ENCODE data around the gene NLRP2B. TPM values are rescaled to one million over a fixed set of nuclear protein-coding genes. Genes with fewer than 3 reads are reported as not detected.
"Not testable (repeated sequence)": the region's sequence is repeated elsewhere in the genome, so short reads cannot be mapped to it uniquely, and the experiment has no call there.

Gene NLRP2B
- not detected for total RNA-seq
- polyA plus RNA-seq (2013, experiment 1 of 2), result 0.03 TPM
- polyA plus RNA-seq (2013, experiment 2 of 2), result 0.03 TPM
- total RNA-seq, result 0 to 0.54 (median 0) reads per million in 172 experiments

- DNase-seq (no peak), ATAC-seq (ENCODE audit: poor library complexity) (no peak)
- Histone ChIP-seq H3K27ac (ENCODE audit: low read depth in 1 of 2, low read length in 2 of 2) (no peak within 1 kb of the TSS), H3K4me3 (ENCODE audit: low read length) (no peak within 1 kb of the TSS), H3K27me3 (ENCODE audit: control insufficient read depth in 1 of 2, insufficient read depth in 2 of 2, low read length in 2 of 2) (no peaks in the 10 kb centered on the region), H3K36me3 (ENCODE audit: insufficient read depth, low read length) (no peaks in the 10 kb centered on the region), H3K4me1 (ENCODE audit: insufficient read depth, low read length) (no peaks in the 10 kb centered on the region), H3K9me3 (ENCODE audit: control insufficient read depth in 1 of 2, insufficient read depth in 1 of 2, low read length in 2 of 2) (peaks cover 0 to 6% of the 10 kb centered on the region in 2 experiments)
- no peaks in the 10 kb centered on the region for H3K36me3 Mint-ChIP-seq (ENCODE audit: low read depth)
- no peak for TF ChIP-seq CTCF (IDR thresholded peaks at IDR 0.05)
- H3K9me3 Mint-ChIP-seq, result peaks cover 5% of the 10 kb centered on the region
- ChIA-PET CTCF (no interaction called here), POLR2A (no interaction called here)
- H3K27ac Mint-ChIP-seq, result no peak within 1 kb of the TSS
- no peaks in the 10 kb centered on the region for H3K4me1 Mint-ChIP-seq (ENCODE audit: low read depth)
- H3K4me3 Mint-ChIP-seq, result no peak within 1 kb of the TSS
- intact Hi-C loops (cut with DNase I, micrococcal nuclease), result no loop called here
- no peaks in the 10 kb centered on the region for H3K27me3 Mint-ChIP-seq
These were observed at the start of gene NLRP2B for GRCh38 chrX:57680160-57680559. Gene NLRP2B (minus strand): TSS chrX:57680260.

GRCh38 chrX:57725995-57726394 is 45.9 kb upstream of the NLRP2B start:
- DNase-seq; H3K9me3 ChIP-seq (ENCODE audit: control insufficient read depth in 1 of 2, insufficient read depth in 1 of 2, low read length in 2 of 2); H3K4me1 Mint-ChIP-seq (ENCODE audit: low read depth); H3K36me3 ChIP-seq (ENCODE audit: insufficient read depth, low read length); ATAC-seq (ENCODE audit: poor library complexity); H3K4me3 Mint-ChIP-seq; intact Hi-C loops (cut with DNase I, micrococcal nuclease); H3K27ac ChIP-seq (ENCODE audit: low read depth in 1 of 2, low read length in 2 of 2); H3K9me3 Mint-ChIP-seq; H3K27ac Mint-ChIP-seq; CTCF ChIA-PET; H3K27me3 ChIP-seq (ENCODE audit: control insufficient read depth in 1 of 2, insufficient read depth in 2 of 2, low read length in 2 of 2); H3K36me3 Mint-ChIP-seq (ENCODE audit: low read depth); H3K27me3 Mint-ChIP-seq; H3K4me1 ChIP-seq (ENCODE audit: insufficient read depth, low read length); POLR2A ChIA-PET; H3K4me3 ChIP-seq (ENCODE audit: low read length): not testable (repeated sequence)

- Mint-ChIP-seq H3K9me3 (no peaks in the 10 kb centered on the region), H3K4me1 (ENCODE audit: low read depth) (no peaks in the 10 kb centered on the region), H3K36me3 (ENCODE audit: low read depth) (no peaks in the 10 kb centered on the region), H3K27ac (no peak overlapping the region), H3K4me3 (no peak overlapping the region), H3K27me3 (no peaks in the 10 kb centered on the region)
- ChIA-PET CTCF (no interaction called here), POLR2A (no interaction called here)
- ATAC-seq (ENCODE audit: poor library complexity) (no peak), DNase-seq (no peak)
- H3K9me3 ChIP-seq (ENCODE audit: control insufficient read depth in 1 of 2, insufficient read depth in 1 of 2, low read length in 2 of 2), result peaks cover 0 to 6% of the 10 kb centered on the region in 2 experiments
- no peaks in the 10 kb centered on the region for H3K4me1 ChIP-seq (ENCODE audit: insufficient read depth, low read length)
- H3K36me3 ChIP-seq (ENCODE audit: insufficient read depth, low read length), result no peaks in the 10 kb centered on the region
- intact Hi-C loops (cut with DNase I, micrococcal nuclease), result no loop called here
- H3K27me3 ChIP-seq (ENCODE audit: control insufficient read depth in 1 of 2, insufficient read depth in 2 of 2, low read length in 2 of 2), result no peaks in the 10 kb centered on the region
- no peak overlapping the region for H3K4me3 ChIP-seq (ENCODE audit: low read length)
- no peak overlapping the region for H3K27ac ChIP-seq (ENCODE audit: low read depth in 1 of 2, low read length in 2 of 2)
- TF ChIP-seq CTCF (IDR thresholded peaks at IDR 0.05), result no peak
These were observed 1.3 kb upstream of the NLRP2B start for GRCh38 chrX:57681341-57681740.

GRCh38 chrX:57678686-57679428 is 1.2 kb downstream of the NLRP2B start:
- no peak for DNase-seq
- peaks cover 5% of the 10 kb centered on the region for H3K9me3 Mint-ChIP-seq
- POLR2A ChIA-PET, result no interaction called here
- no peak overlapping the region for H3K4me3 ChIP-seq (ENCODE audit: low read length)
- intact Hi-C loops (cut with DNase I, micrococcal nuclease), result no loop called here
- H3K27me3 Mint-ChIP-seq, result no peaks in the 10 kb centered on the region
- H3K4me1 Mint-ChIP-seq (ENCODE audit: low read depth), result no peaks in the 10 kb centered on the region
- CTCF ChIA-PET, result no interaction called here
- no peaks in the 10 kb centered on the region for H3K36me3 Mint-ChIP-seq (ENCODE audit: low read depth)
- no peak for ATAC-seq (ENCODE audit: poor library complexity)
- no peaks in the 10 kb centered on the region for H3K4me1 ChIP-seq (ENCODE audit: insufficient read depth, low read length)
- H3K9me3 ChIP-seq (ENCODE audit: control insufficient read depth in 1 of 2, insufficient read depth in 1 of 2, low read length in 2 of 2), result peaks cover 0 to 11% of the 10 kb centered on the region in 2 experiments
- H3K4me3 Mint-ChIP-seq, result no peak overlapping the region
- no peaks in the 10 kb centered on the region for H3K36me3 ChIP-seq (ENCODE audit: insufficient read depth, low read length)
- no peak overlapping the region for H3K27ac ChIP-seq (ENCODE audit: low read depth in 1 of 2, low read length in 2 of 2)
- TF ChIP-seq CTCF (IDR thresholded peaks at IDR 0.05), result no peak
- H3K27me3 ChIP-seq (ENCODE audit: control insufficient read depth in 1 of 2, insufficient read depth in 2 of 2, low read length in 2 of 2), result no peaks in the 10 kb centered on the region
- no peak overlapping the region for H3K27ac Mint-ChIP-seq

All from CD4-positive, alpha-beta T cell (primary cell).